NCI-H1092 (cell line): ENCODE results near the gene NOSTRIN.
"Not testable (repeated sequence)": the region's sequence is repeated elsewhere in the genome, so short reads cannot be mapped to it uniquely, and the experiment has no call there.

Experiments
- DNase-seq: peaks from one replicate; lab custom pipeline; 2025; lab: John Stamatoyannopoulos, UW

NOSTRIN gene

GRCh38 chr2:168790226-168790902, 12.1 kb upstream of the NOSTRIN start:
- DNase-seq, result no peak

- DNase-seq, result not testable (repeated sequence)
These were observed 11.3 kb upstream of the NOSTRIN start for GRCh38 chr2:168791140-168791539.

GRCh38 chr2:168793596-168793995, 8.8 kb upstream of the NOSTRIN start:
- no peak for DNase-seq

GRCh38 chr2:168794968-168795367, 7.5 kb upstream of the NOSTRIN start:
- DNase-seq, result no peak

GRCh38 chr2:168796090-168796577, 6.3 kb upstream of the NOSTRIN start:
- no peak for DNase-seq

GRCh38 chr2:168796583-168797285, 5.7 kb upstream of the NOSTRIN start:
- DNase-seq, result no peak

- no peak for DNase-seq
These were observed 5.2 kb upstream of the NOSTRIN start for GRCh38 chr2:168797286-168797655.

GRCh38 chr2:168798076-168798887, 4.2 kb upstream of the NOSTRIN start:
- DNase-seq, result no peak

- no peak for DNase-seq
These were observed 3.5 kb upstream of the NOSTRIN start for GRCh38 chr2:168798888-168799410.

- no peak for DNase-seq
These were observed 966 bp upstream of the NOSTRIN start for GRCh38 chr2:168801471-168801870.

- DNase-seq, result no peak
These were observed 655 bp downstream of the NOSTRIN start for GRCh38 chr2:168802859-168803725.

- DNase-seq, result no peak
These were observed 1.8 kb downstream of the NOSTRIN start for GRCh38 chr2:168804214-168804613.

- DNase-seq, result no peak
These were observed 3.2 kb downstream of the NOSTRIN start for GRCh38 chr2:168805615-168806014.

- DNase-seq, result no peak
These were observed 7.1 kb downstream of the NOSTRIN start for GRCh38 chr2:168809537-168809936.

- DNase-seq, result no peak
These were observed 7.8 kb downstream of the NOSTRIN start for GRCh38 chr2:168810235-168810634.

- no peak for DNase-seq
These were observed 9.3 kb downstream of the NOSTRIN start for GRCh38 chr2:168811696-168812095.

GRCh38 chr2:168814046-168814445, 11.6 kb downstream of the NOSTRIN start:
- no peak for DNase-seq

GRCh38 chr2:168814939-168815907, 12.8 kb downstream of the NOSTRIN start:
- DNase-seq, result no peak

GRCh38 chr2:168816369-168816768, 13.9 kb downstream of the NOSTRIN start:
- DNase-seq, result no peak

- DNase-seq, result no peak
These were observed 16.7 kb downstream of the NOSTRIN start for GRCh38 chr2:168819050-168819715.
